Stimulated activated CD8-positive, alpha-beta memory T cell treated with anti-CD3 and anti-CD28 coated beads, Interleukin-7, amount 100 ng/mL, for 4 hours (primary cell): ENCODE data around the gene GNB1L.

Experiments used
- DNase-seq, 2 donors: peaks; one replicate each; pipeline ENCODE4 v3.0.0-alpha.2; 2020; ENCODE audit warnings: low read depth in 2 of 2

The GNB1L gene

DNA sequence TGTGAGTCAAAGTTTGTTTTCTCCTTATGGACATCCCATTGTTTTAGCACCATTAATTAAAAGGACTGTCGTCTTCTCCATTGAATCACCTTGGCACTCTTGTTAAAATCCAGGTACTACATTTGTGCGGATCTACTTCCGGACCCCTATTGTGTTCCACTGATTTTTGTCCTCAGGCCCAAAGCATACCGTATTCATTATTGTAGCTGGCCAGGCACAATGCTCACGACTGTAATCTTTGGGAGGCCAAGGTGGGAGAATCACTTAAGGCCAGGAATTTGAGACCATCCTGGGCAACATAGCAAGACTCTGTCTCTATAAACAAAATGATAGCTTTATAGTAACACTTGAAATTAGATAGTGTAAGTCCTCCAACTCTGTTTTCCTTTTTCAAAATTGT is 8.9 kb upstream of the GNB1L start:
- no peak for DNase-seq

DNA sequence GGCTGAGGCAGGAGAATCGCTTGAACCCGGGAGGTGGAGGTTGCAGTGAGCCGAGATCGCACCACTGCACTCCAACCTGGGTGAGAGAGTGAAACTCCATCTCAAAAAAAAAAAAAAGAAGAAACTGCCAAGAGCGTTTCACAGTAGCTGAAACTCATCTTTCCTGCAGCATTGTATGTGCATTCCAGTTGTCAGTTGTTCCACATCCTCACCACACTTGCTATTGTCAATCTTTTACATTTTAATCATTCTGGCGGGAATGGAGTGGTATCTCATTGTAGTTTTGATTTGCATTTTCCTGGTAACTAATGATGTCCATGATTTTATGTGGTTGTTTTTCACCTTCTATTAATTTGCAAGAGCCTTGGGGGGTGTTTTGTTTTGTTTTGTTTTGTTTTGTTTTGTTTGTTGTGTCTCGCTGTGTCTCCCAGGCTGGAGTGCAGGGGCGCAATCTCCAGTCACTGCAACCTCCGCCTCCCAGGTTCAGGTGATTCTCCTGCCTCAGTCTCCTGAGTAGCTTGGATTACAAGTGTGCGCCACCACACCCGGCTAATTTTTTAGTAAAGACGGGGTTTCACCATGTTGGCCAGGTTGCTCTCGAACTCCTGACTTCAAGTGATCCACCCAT is 8.1 kb upstream of the GNB1L start:
- no peak for DNase-seq

DNA sequence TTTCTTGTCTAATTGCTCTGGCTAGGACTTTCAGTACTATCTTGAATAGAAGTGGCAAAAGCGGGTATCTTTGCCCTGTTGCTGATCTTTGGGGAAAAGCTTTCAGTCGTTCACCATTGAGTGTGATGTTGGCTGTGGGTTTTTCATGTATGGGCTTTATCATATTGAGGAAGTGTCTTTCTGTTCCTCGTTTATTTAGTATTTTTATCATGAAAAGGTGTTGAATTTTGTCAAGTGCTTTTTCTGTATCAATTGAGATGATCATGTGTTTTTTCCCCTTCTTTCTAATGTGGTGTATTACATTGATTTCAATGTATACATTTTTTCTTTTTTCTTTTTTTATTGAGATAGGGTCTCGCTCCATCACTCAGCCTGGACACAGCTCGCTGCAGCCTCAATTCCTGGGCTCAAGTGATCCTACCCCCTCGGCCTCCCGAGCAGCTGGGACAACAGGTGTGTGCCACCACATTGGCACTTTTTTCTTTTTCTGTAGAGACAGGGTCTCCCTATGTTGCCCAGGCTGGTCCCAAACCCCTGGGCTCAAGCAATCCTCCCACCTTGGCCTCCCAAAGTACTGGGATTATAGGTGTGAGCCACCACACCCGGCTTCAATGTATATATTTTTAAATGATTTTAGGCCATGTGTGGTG is 5.3 kb upstream of the GNB1L start:
- no peak for DNase-seq

DNA sequence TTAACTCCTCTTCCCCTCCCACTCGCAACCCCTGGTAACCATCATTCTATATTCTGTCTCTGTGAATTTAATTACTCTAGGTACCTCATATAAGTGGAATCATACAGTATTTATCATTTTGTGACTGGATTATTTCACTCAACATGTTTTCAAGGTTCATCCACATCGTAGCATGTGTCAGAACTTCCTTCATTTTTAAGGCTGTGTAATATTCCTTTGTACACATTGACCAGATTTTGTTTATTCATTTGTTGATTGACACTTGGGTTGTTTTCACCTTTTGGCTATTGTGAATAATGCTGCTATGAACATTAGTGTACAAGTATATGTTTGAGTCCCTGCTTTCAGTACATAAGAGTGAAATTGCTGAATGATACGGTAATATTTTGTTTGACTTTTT is 2.7 kb upstream of the GNB1L start:
- DNase-seq, result no peak

DNA sequence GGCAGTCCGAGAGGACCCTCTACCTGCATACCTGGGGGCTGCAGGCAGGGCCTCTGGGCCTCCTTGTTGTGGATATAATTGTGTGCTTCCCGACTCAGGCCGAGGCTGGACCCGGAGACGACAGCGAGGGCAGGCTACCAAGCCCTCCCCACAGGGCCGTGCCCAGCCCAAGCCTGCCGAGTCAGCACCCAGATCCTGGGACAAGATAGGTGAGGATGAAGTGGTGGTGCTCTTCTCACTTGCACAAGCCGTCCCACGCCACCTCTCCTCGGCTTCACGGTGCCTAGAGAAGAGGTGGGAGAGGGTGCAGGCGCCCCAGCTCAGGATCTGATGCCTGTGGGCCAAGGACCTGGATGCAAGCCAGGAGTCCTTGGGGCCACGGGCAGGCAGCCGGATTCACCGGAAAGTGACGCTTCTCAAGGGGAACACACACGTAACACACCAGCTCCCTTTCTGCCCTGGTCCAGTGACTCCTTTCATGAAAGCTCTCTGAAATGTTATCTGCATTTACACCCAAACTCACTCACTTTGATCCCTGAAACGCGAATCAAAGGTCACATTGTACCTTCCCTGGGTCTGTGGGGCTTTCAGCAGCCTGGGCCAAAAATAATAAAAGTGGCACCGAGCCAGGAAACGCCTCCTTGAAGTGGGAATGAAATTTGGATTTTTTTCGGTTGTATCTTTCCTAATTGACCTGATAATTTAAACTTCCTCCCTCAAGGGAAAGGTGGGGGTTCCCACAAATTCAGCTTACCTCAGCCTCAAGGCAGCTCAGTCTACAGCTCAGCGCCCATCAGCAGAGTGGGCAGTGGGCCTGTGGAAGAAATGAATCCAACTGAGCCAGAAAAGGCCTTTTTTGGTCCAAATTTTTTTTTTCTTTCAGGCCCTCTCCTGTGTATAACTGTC is 1.1 kb upstream of the GNB1L start:
- DNase-seq, result peak; percentile 26 to 35

DNA sequence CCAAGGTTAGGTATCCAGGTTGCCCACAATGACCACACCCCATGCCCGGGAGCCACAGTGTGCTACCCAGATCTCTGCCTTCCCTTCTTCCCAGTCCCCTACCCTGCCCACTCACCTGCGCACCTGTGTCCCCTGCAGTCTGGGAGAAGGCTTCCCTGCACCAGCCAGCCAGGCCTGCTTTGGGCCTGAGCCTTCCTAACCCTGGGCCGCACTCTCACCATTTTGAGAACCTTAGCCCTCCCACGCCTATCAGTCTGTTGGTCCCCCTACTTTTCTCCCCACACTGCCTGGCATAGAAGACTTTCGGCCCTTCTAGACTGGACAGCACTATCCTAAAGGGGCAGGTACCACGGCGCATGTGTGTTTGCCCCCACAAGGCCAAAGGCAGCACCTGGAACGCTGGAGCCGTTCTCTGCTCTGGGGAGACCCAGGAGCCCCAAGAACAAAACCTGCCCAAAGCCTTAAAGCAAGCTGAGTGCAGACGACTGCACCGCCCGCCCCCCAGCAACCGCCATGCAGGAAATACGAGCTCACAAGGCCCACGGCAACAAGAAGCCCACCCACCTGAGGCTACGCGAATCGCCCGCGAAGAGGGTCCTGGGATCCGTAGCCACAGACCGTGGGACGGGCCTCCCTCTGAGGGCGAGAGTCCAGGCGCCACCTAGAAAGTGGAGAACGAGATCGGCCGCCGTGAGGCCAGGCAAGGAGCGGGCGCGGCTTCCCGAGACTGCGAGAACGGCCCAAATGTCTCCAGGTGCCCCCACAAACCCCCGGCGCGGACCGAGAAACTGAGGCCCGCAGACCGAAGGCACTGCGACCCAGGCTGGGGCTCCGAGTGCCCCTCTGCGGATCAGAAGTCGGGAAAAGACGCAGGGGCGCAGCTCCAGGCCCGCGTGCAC is 546 bp downstream of the GNB1L start:
- peak in 1 of 2 donors; percentile 15 for DNase-seq

DNA sequence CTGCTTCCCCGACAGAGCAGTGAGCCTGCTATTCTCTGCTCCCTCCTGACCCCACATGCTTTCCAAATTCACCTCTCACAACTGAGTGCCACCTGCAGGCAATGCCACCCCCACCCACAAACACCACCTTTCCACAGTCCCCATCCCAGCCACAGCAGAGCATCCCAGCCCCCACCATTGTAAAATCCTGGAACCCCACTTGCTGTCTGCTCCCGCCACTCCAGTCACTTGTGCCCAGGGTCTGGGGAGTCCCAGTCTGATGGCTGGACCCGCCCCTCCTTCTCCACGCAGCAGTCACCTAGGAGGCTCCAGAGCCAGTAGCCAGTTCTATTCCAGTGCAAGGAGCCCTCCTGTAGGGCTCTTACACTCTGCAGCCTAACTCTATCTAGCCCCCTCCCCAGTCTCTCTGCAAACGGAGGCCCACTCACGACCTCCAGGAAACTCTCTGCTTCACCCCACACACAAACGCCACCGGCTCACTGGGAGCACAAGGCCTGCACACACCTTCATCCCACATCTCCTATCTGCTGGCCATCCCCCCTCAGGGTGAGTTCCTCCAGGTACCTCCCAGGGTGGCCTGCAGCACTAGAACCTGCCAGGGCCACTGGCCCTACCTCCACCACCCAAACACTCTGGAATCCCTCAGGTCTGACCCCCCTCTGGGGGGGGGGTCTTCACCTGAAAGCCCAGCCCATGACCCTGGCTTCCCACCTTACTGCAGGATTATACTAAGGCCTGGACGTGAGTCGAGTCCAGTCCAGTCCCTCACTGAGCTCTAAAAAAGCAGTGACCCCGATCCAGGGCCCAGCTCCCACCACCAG is 1.4 kb downstream of the GNB1L start:
- DNase-seq, result no peak

DNA sequence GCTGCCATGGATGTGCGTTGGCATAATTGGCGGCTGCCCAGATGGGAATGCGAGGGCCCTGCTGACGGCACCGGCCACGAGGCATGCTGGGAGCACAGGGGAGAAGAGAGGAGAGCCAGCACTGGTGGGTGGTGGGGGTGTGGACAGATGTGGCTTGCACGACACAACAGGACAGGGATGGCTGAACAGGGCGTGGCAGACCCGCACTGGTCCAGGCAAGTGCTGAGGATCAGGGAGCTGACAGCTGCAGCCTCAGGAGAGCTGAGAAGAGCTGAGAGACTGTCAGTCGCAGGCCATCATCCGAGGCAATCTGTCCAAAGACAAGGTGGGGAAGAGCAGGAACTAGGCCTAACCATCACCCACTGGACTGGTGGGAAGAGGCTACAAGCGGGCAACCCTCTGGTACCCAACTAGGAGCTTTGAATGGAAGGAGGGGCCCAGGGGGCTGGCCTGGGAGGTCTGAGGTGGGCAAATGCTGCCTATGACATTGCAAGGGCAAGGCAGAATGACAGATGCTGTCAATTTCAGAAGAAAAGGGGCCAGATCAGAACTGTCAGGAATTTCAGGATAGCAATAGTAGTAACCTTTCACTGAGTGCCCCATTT is 2.4 kb downstream of the GNB1L start:
- no peak for DNase-seq

DNA sequence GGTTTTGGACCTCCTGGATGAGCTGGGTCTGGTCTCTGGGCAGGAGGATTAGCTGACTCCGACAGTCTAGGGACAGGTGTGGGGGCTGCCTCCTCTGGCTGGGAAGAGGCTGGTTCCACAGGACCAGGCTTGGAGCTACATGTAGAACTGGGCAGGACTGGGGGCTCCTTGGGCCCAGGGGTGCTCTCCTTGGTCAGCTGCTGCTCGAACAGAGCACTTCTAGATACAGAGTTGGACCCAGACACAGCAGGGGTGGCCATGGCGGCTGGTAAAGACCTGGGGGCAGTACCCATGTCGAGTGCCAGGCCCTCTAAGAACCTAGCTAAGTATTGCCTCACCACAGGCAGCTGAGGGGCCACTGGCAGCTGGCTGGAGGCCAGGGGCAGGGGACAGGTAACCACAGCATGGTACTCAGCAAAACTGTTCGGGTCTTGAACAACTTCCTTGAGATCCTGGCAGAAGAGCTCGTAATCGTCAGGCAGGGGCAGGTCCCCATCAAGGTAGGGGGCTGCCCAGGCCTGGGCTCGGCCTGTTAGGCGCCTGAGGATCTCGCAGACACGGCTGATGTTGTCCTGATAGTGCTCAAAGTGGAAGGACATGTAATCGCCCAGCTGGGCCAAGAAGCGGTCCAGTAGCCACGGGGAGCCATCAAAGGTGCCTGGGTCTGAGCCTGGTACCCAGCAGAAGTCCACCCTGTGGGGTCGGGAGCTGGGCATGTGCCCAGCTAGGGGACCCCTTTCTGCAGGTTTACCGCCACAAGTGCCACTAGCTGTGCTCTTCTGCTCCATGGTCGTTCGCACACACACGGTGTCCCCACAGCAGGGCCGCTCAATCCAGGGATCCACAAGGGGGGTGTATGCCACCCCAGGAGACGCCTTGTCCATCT is 3.1 kb downstream of the GNB1L start:
- DNase-seq, result no peak

DNA sequence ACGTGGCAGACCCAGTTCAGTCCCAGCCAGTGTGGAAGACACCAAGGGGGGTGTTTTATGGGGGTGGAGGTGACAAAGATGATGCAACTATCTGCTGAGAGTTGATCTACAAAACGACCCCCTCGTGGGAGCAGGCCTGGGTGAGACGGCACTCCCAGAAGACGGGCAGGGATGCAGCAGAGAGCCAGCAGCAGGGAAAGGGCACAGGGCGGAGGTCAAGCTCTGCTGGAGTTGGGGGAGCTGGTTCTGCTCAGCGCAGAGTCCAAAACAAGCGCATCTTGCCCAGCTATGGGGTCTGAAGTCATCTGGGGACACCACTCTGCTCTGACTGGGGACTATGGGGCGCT is 3.9 kb downstream of the GNB1L start:
- DNase-seq, result no peak

DNA sequence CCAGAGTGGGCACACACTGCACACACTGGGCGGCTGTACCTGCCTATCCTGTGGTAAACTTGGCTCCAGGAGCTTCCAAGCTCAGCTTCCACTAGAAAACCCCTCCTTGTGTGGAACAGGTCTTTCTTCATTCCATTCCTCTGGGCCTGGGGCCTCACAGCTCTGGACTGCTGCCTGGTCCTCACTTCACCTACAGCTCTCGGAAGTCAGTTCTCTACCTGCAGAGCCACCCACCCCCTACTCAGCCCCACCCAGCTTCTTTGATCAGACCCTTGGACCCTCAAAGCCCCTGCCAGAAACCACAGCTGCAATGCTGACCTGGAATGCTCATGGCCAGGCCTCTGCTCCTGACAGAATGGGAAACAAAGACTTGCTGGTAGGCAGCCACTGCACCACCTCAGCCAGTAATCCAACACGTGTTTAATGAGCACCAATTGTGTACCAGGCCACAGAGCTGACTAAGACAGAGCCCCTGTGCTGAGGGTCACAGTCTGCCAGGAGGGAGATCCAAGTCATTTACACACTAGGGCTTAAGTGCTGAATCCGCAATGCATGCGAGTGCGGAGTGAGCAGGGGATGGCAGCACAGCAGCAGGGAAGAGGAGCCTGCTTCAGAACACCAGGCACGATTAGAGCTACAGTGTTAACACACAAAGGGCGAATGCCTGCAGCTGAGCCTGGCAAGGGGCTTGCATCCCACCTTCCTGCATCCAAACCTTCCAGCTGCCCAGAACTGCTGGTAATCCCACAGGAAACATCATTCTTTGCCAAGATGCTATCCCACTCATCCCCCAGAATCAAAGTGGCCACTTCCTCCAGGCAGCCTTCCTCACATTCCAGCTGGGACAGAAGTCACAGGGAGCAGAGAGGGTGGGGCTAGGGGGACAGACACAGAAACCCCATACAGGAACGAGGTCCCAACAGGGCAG is 4.6 kb downstream of the GNB1L start:
- DNase-seq, result no peak

DNA sequence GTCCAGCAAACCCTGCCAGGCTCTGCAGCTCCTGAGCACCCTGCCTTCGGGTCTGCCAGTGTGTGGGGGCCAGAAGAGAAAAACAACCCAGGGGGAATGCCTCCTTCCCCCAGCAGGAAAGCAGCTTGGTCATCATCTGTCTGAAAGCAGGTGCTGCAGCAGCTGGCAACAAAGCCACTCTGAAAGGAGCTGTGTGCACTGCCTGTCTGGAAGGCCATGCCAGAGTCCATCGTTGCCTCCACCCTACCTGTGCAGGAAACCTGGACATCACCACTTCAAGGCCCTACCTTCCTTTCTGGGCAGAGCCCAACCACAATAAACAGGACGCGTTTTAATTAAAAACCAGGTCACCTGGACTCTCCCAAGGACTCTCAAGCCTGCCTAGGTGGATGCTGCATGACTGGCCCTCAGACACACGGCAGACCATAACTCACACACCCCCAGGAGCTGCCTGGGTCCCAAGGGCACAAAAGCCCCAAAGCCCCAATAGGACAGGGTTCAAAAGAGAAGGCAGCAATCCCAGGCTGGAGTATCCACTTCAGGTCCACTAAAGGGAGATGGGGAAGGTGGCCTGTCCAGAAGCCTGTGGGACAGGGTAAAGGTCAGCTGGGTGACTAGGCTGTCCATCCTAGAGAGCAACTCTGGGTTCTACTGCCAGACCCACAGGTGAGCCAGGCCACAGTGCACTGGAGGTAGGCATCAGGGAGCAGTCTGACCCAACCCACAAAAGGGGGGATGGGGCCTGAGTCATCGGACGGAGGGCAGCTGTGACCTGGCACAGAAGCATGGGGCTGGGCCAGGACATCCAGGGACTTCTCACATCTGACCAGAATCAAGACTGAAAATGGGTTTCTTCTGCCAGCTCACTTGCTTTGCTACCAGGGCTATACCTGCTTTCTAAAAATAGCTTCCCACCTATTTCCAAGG is 6.1 kb downstream of the GNB1L start:
- no peak for DNase-seq

DNA sequence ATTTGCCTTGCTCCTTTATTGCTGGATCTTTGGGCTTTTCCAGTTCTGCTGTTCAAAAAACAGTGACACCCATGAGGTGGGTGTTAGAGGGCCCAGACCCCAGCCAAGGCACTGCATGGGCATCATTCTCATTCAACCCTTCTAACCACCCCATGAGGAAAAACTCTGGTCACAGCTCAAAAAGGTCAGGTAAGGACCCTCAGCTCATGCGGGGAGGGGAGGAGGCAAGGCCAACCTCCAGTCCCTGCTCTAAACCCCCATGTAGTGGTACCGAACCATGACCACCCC is 7.4 kb downstream of the GNB1L start:
- no peak for DNase-seq

DNA sequence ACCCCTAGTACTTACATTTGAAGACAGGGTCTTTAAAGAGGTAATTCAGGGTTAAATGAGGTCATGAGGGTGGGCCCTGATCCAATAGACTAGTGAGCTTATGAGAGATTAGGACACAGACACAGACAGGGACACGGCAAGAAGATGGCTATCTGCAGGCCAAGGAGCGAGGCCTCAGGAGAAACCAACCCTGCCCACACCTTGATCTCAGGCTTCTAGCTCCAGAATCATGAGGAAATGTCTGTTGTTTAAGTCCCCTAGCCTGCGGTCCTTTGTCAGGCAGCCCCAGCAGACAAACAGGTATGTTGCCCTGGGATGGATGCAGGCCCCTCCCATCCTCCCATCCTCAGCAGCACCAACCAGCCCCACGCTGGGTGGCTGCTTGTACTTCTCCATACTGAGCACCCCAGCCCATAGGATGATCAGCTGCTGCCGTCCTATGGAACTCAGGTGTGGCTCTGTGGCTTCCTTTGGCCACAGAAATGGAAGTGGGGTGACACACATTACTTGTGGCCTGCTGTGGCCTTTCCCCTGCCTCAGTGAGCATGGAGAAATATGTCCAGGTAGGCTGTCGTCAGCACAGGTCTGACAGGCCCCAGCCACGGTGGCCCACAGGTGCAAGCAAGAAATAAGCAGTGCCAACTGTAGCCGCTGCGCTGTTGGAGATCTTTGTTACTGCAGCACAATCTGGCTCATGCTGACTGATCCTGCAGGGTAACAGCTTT is 7.9 kb downstream of the GNB1L start:
- DNase-seq, result no peak

DNA sequence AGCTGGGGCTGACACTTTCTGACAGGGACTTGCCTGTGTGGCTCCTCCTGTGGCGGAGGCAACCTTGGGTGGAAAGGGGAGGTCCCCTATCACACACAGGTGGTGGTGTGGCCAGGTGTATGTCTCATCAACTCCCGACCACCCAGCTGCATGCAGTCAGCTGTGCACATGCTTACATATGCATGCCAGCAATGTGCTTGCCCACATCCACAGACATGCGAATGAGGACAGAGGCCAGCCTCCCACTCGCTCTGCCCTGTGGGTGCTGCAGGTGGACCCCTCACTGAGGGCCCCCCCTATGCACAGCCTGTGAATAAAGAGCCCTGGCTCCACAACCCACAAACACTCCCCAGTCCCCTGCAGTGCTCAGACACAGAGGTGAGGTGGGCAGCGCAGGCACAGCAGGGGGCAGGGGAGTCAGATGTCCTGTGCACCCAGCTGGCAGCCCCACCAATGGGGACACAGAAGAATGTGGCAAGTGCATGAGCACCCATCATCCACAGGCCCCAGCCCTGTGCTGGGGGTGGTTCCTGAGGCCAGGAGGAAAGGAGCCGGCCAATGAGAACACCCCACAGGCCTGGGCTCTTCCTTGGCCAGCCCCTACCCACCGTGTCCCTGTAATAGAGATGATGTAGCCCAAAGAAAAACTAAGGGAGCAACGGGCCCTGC is 9.5 kb downstream of the GNB1L start:
- DNase-seq, result no peak

DNA sequence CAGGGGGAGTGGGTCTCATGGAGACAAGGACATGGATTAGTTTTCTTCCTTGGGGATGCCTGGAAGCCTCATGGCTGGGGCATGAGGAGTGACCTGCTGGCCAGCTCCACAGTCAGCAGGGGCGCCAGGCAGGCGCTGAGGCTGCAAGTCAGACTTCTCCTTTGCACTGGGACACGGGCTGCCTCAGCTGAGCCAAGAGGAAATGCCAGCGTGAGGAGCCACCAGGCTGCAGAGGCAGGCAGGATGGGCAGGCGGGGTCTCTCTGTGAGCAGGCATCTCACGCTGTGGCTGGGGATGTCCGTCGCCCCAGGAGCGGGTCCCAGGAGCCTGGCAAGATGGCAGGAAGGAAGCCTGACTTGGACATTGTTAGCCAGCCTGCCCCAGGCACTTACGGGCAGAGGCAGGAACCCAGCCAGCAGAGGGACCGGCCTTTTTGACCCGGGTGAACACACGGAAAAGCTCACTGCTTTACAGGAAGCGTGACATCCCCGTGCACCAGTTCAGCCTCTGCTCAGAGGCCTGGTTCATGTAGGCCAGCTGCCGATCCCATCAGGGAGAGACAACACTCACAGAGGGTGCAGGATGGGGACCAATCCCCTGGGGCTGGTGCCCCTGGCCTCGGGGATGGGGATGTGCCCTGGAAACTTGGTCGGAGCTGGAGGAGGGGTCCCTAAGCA is 10.2 kb downstream of the GNB1L start:
- DNase-seq, result no peak
